ENCODE data around the gene GLRX2.

DNA sequence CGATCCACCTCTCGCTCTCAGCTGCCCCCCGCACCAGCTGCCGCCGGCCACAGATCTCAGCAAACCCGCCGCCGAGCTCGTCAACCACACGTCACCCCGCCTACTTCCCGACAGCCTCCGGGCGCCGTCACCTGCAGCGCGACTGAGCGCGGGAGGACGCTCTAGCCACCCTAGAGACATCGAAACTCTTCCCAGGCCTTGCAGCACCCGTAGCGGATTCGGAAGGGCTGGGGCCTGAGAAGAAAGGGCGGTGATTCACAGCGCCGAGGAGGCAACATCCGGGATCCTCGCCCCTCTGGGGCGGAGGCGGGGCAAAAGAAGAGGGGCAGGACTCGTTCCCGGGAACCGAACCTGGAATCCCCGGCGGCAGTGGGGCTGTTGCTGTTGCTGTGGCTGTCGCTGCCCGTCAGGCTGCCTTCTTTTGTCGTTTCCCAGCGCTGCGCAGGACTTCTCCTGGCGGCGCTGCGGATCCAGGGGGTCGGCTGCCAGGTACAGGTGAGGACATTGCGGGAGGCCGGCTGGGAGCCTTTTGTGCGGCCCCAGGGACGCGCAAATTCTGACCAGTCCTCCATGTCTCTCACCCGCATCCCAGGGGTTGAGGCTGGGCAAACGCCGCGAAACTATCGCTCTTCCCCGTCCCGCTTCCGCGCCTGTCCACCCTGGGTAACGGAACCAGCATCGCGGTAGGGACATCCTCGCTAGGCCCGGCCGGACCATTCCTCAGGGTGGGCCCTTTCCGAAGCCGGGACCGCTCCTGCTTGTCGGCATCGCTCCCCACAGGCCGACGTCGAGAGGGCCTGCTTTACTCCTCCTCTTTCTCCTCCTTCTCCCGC is 45.7 kb downstream of the GLRX2 start, which contains the start of the genes RO60 and UCHL5:
- TF ChIP-seq, protein P1, sequence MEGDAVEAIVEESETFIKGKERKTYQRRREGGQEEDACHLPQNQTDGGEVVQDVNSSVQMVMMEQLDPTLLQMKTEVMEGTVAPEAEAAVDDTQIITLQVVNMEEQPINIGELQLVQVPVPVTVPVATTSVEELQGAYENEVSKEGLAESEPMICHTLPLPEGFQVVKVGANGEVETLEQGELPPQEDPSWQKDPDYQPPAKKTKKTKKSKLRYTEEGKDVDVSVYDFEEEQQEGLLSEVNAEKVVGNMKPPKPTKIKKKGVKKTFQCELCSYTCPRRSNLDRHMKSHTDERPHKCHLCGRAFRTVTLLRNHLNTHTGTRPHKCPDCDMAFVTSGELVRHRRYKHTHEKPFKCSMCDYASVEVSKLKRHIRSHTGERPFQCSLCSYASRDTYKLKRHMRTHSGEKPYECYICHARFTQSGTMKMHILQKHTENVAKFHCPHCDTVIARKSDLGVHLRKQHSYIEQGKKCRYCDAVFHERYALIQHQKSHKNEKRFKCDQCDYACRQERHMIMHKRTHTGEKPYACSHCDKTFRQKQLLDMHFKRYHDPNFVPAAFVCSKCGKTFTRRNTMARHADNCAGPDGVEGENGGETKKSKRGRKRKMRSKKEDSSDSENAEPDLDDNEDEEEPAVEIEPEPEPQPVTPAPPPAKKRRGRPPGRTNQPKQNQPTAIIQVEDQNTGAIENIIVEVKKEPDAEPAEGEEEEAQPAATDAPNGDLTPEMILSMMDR (IDR thresholded peaks at IDR 0.05): no peak
- TF ChIP-seq POLR2A (IDR thresholded peaks at IDR 0.05): no peak
